GM18511 (cell line): ENCODE data around the gene CRTC3.
A peak's percentile ranks its signal among the peaks of the same experiment; 100 is the strongest.

Experiments
- ATAC-seq: cut with Tn5 transposase; IDR thresholded peaks from one replicate; pipeline ENCODE4 v1.9.1; 2021; ENCODE audit warnings: mild to moderate bottlenecking, moderate library complexity; ENCODE audit not compliant: unreplicated experiment

Gene CRTC3

DNA sequence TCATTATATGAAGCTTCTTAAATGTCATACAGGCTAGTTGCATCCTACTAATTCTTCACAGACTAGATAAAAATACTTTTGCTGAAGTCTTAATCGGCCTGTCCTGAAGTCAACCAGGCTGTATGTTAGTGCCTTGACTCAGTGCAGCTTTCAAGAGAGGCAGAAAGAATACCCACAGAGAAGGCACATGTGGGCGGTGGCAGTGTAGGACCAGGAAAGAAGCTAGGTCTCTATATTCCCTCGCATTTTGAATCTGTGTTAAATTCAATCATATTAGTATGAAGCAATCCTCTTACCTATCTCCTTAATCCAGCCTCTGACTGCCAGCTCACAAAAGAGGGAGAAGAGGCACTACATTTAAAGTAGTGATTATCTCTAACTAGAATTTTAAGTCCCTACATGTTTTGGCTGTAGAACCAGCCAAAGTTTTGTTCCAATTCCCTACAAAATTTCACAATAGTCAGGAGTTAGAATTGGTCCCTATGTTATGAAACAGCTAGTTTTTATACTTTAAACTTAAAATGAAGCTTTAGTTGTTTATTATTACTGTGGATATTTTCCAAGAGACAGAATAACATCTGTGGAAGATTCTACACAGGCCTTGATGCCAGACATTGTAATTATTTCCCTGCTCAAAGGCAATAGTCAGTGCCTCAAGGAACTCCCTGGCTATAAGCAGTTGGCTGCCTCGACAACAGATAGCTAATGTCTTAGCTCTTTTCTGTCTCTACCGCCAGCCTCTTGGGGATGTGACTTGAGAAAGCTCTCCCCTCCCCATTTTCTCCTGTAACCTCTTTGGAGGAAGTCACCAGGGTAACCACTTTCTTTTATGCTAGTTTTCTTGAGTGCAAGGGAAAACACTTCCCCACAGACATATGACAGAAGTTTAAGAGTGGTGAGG, 31.9 kb downstream of the CRTC3 start:
- no peak for ATAC-seq

DNA sequence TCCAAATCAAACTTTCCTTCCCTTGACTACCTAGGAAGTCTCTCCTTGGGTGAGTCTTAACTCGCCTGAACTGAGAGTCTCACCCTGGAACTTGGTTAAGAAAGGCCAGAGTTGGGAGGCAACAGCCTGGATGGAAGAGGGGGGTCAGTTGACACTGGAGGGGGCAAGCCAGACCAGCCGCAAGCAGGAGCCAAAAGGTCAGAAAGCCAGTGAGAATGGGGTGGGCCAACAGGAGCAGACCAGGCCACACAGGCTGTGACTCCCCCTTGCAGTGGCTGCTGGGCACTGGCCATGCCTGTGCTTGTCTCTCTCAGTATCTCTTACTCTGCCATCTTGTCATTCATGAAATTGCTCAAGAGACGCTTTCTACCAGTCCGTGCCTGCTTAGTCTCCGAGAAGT, 32.9 kb downstream of the CRTC3 start:
- no peak for ATAC-seq

DNA sequence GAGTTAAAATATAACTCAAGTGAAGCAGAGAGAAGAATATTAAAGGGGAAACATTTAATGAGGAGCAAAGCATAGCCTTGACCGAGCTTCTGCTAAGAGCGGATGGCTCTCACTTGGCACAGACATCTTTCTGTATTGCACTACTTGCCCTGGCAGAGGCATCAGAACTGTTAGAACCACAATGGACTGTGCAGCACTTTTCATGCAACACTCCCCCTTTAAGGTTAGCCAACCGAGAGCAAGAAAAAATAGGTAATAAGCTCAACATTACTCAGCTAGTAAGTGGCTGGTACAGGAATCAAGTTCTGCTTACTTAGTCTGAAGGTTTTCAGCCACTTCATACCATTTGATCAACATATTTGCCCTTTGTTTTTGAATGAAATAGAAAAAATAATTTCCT, 33.7 kb downstream of the CRTC3 start:
- ATAC-seq, result no peak

DNA sequence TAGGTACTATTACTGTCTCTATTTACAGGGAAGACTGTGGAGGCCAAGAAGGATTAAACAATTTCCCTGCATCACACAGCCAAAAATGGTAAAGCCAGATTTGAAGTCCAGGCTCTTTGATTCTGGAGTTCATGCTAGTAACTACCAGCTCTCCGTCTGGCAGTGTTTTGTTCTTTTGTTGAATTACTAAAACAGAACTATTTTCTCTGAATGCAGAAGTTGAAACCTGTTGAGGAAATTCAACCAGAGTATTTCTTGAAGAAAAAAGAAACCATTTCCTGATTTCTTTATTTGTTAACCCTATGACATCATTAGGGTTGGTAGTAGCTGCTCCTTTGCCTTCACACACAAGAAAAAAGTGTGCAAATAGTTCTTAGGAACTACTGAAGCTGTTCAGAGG, 34.3 kb downstream of the CRTC3 start:
- ATAC-seq, result peak; percentile 59

DNA sequence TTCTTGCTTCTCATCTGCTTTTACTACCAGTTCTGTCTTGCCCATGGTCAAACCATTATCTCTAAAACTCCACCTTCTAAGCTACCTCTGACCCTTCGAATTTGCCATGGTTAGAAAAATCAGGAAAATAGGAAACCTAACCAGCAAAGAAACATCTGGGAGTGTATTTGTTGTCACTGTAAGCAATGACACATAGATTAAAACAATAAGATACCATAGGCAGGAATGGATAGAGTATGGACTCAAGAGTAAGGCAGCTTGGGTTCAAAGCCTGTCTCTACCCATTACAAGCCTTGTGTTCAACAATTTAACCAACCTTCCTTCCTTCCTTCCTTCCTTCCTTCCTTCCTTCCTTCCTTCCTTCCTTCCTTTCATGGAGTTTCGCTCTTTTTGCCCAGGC, 34.9 kb downstream of the CRTC3 start:
- ATAC-seq, result no peak

DNA sequence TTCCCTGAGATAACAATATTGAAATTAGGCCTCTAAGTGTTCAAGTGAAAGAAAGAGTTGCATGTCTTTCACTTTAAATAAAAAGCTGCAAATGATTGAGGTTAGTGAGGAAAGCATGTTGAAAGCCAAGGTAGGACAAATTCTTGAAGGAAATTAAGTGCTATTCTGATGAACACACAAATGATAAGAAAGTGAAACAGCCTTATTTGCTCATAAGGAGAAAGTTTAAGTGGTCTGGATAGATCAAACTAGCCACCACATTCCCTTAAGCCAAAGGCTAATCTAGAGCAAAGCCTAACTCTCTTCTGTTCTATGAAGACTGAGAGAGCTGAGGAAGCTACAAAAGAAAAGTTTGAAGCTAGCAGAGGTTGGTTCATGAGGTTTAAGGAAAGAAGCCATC, 36.1 kb downstream of the CRTC3 start:
- no peak for ATAC-seq

DNA sequence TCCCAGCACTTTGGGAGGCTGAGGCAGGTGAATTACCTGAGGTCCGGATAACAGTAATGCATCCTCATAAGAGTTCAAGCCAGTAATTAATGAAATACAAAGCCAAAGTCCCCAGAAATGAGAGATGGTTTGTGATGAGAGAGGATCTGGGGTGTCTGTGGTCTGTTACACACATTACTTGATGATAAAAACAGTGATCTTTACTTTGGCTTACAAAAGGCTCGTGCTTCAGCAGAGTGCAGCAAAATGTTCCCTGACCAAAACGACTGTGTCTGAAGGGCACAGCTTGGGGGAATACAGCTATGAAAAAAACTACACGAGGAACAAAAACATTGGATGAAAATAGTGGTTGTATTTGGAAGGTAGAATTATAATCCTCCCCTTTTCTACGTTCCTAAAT, 40.9 kb downstream of the CRTC3 start:
- no peak for ATAC-seq

DNA sequence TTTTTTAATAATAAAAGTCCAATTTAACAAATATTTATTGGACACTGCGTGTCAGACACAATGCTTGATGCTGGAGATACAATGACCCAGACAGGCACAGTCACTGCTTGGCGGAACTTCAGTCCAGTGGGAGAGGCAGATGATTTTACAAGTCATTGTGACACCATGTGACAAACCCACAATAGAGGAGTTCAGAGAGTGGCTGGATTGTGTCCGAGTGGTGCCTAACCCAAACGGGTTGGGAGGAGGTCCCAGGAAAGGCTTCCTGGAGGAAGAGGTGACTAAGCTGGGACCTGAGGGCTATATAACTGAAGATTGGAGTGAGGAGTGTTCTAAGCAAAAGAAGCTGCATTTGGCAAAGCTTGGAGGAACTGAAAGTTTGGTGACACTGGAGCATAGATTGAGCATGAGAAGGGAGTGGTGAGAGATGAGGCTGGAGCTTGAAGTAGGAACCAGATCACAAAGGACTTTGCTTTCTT, 41.4 kb downstream of the CRTC3 start:
- peak; percentile 61 for ATAC-seq

DNA sequence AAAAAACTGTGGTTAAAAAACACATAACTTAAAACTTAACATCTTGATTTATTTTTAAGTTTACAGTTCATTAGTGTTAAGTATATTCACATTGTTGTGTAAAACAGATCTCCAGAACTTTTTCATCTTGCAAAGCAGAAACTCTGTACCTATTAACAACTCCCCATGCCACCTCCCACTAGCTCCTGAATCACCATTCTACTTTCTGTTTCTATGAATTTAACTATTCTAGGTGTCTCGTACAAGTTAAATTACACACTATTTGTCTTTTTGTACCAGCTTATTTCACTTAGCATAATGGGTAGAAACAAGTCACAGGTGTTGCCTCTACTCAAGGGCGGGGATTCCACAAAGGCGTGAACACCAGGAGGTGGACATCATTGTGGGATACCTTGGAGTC, 43.2 kb downstream of the CRTC3 start:
- no peak for ATAC-seq

DNA sequence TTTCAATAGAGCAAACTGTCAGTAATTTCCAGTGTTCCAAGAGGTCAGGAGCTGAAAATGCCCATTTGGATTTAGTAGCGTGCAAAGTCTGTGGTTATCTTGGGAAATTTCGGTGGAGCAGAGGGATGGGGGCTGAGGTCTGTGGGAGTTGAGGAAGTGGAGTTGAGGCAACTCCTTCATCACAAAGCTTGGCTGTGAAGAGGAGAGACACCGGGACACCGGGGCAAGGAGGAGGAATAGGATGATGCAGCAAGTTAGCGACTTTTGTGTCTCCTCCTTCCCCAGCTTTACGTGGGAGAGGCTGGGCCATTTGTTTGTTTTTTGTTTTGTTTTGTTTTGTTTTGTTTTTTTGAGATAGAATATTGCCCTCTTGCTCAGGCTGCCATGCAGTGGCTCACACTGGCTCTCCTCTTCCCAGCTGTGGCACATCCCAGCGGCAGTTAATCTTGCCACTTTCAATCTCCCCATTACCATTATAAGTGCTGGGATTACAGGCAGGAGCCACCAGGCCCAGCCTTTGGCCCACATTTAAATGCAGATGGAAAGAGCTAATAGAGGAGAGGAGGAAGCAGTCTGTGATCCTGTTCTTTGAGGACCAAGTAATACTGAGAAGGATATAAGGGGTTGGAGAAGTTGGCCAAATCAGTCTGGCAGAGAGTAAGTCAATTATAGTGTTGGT, 47.1 kb downstream of the CRTC3 start:
- no peak for ATAC-seq

DNA sequence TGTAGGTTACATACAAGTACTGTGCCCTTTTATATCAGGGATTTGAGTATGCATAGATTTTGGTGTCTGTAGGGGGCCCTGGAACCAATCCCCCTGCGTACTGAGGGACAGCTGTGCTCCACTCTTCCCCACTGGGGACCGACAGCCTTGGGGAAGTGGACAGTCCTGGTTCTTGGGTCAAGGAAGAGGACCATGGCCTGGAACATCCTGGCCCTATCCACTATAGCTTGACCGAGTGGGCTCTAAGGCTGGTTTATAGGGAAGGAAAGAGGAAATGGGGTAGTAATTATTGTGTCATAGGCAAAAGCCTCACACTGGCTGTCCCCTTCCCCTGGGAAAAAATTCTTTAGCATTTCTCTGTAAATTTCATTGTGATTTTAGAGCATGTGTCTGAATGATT, 49.5 kb downstream of the CRTC3 start:
- ATAC-seq, result no peak

DNA sequence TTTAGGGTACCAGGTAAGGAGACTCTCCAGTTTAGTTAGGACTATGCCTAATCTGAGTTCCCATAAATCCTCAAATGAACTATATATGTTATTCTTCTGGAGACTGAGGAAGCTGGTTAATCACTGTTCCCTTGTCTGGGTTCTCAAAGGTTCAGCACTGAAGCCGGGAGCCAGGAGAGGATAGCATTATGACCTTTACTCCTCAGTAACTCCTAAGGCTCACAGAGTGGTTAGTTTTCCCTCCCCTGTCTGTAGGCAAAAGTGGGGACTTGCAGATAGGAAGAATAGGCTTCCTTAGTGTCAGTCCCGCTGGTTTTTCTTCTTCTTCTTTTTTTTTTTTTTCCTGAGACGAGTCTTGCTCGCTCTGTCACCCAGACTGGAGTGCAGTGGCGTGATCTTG, 50.4 kb downstream of the CRTC3 start:
- ATAC-seq, result no peak

DNA sequence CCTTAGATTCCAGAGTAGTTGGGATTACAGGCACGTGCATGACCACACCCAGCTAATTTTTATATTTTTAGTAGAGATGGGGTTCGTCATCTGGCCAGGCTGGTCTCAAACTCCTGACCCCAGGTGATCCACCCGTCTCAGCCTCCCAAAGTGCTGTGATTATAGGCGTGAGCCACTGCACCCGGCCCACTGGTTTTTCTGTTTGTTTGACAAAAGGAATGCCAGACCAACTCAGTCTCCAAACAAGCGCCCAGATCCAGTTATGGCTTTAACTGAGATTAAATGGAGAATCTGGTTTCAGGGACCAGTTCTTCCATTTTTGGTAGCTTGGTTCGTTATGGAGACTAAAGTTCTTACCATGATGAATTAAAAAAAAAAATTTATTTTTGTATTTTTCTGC, 50.8 kb downstream of the CRTC3 start:
- no peak for ATAC-seq

DNA sequence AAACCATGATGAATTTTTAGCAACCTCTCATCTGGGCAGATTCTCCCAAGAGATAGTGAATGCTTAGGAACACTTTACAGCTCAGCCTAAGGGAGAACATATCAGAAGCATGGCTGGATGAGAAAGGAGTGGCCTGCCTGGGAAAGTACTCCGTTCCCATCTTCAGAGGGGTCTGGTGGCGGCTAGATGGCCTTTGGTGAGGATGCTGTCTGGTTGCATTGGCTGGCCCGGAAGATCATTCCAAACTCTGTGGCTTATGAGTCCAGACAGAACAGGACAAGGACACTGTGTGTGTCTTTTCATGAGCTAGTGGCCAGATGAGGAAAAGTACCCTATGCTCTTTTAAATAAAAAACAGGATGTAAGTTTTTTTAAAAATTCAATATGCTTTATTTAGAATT, 51.2 kb downstream of the CRTC3 start:
- ATAC-seq, result no peak

DNA sequence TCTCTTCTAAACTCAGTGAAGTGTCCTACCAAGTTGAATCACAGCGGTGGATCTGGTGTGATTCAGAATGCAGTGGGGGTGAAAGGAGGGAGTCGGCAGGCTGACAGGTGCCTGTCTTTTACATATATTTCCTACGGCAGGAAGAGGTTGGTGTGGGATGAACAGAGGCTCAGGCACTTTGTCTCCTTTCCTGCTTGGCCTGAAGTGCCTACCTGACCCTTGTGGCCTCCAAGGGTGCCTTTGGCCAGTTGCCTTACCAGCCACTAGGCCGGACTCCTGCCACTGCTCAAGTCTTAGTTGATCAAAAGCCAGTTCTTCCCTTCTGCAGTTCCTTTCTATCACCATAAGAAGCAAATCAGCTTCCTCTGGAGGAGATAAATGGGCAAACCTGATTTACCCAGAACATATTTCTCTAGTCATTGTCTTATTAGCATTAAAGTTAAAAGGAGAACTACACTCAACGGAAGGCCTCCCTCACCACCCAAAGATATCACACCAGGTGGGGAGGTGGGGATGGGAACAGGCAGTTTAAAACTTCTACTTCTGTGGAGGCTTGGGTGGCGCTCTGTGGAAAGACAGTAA, 52.1 kb downstream of the CRTC3 start:
- no peak for ATAC-seq

DNA sequence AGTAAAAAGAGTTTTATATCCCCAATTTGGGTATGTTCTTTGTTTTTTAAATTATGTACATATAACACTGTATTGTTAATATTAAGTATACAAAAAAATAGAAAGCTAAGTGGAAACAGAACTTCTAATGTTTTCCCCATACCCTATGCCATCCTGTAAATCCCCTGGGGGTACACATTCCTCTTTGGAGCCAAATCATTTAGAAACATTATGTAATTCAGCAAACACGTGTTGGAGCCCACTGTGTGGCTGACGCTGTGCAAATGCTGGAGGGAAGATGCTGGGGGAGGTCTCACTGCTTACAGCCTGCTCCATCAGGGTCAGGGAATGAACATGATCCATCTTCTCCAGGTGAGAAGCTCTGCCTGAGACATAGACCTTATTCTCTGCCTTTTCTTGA, 52.8 kb downstream of the CRTC3 start:
- ATAC-seq, result no peak

DNA sequence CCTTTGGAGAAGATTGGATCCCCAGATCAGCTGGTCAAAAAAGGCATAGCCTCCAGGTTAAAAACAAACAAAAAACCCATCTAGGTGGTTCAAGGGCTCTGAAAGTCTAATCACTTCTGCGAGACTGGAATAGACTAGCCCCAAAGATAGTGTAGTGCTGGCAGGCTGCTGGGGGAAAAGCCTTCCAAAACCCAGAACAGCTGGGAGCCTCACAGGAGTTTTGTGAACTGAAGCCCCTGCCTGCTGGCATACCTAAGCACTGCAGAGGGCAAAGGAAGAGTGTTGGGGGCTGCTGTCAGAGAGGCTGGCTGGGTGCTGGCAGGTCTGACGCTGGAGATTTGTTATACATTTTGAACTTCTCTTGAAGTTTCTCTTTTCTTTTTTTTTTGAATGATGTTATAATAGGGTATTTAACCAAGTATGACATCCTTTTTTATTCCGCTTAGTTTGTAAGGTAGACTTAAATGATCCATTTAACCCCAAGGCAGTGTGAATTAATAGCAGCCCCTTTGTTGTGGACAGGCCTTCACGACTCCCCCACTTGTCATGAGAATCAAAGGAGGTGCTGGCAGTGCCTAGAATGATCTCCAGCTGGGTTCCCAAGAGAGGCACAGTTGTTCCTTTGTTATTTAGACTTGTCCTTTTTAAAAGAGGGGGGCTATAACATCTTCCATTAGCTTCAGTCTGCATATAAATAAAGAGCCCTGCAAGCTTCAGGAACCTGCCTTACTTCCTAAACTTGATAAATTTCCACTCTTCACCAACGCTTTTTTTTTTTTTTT, 53.9 kb downstream of the CRTC3 start:
- no peak for ATAC-seq

DNA sequence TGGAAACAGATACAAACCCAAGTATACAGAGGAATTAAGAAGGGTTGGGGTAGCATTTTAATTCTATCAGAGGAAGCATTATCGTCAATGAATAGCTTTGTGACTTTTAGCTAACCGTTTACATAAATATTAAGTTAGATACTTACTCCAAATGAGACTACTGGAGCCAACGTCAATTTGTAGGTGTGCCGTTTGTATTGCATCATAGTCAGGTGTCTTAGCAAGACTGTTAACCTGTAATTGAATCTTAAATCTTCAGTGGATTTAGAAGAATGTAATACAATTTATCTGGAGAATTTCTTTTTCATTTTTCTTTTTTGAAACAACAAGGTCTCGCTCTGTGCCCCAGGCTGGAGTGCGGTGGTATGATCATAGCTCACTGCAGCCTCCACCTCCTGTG, 55.1 kb downstream of the CRTC3 start:
- ATAC-seq, result no peak

DNA sequence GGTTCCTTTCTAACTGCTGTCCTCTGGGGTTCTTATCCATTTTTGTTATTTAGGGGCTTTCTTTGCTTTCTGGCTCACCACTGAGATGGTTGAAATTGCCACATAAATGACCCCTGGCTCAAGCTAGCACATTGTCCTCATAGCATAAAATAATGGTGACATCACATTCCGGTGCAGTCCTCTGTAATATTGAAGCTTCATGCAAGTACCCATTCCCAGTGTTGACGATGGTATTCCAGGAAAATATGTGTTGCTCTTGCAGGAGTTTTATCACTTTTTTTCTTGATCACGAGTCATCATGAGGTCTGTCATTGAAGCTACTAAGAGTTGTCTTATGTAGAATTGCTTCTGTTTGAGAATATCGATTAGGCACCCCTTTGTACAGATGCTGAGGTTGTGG, 56.1 kb downstream of the CRTC3 start:
- ATAC-seq, result no peak

DNA sequence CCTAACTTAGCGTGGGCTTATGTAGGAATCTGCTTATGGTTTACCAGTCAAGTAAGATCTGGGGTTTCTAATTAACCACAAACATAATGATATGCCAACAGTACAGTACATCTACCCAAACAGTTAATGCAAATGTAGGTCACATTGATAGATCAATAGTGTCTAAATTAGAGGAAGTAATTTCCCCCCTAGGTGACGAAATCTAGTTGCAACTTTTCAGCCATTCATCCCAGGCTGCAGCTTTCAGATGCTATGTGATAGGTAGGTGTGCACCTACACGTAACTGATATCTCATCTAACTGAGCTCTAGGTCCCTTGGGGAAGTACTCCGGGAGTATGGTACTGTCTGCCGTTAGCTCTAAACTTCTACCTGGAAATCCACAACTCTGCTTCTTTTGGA, 57.2 kb downstream of the CRTC3 start:
- ATAC-seq, result no peak

DNA sequence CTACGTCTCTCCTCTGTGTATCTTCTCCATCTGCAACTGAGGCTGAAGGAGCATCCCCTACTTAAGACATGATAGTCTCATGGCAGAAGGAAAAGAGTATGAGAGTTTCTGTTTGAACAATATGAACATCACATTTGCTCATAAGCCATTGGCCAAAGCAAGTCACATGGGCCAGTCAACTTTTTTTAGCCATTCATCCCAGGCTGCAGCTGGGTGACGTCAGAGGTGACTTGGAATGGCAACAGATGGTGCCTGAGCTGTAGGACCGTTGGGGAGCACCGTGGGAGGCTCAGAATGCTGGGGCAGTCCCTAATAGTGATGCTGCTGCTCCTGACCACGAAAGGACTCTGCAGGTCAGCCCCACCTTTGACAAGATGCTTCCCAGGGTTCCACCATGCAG, 58.7 kb downstream of the CRTC3 start:
- no peak for ATAC-seq
